ENCODE data around the gene EIF2B2.
"Not testable (repeated sequence)": the region's sequence is repeated elsewhere in the genome, so short reads cannot be mapped to it uniquely, and the experiment has no call there.

Gene EIF2B2

DNA sequence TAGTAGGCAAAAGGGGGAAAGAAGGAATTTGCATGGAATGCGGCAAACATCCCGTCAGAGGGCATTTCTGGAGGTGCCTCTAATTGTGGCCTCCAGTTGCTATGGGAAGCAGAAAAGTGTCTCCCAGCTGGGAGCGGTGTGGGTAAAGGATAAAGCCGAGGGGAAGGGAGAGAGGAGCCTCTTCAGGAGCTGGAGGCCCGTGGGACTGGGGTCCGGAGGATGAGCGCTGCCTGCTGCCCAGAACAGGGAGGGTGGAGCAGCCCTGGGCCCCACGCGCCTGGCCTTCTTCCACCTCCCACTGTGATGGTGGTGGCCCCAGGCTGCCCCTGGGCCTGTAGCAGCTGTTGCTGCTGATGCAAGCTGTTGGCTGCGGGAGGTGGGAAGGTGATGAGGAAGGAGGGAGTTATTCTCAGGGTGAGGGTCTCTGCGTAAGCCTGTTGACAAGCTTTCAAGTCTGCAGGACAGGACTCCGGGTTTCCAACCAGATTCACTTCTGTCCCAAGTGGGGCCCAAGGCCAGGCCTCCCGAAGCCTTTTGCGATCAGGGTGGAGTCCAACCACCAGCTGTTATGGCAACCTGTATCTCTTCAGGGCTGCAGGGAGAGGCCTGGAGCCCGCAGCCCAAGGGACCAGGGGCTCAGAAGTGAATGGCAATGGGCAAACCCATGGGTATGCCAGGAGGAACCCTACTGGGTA is 28.2 kb upstream of the EIF2B2 start:
- DNase-seq = no peak

DNA sequence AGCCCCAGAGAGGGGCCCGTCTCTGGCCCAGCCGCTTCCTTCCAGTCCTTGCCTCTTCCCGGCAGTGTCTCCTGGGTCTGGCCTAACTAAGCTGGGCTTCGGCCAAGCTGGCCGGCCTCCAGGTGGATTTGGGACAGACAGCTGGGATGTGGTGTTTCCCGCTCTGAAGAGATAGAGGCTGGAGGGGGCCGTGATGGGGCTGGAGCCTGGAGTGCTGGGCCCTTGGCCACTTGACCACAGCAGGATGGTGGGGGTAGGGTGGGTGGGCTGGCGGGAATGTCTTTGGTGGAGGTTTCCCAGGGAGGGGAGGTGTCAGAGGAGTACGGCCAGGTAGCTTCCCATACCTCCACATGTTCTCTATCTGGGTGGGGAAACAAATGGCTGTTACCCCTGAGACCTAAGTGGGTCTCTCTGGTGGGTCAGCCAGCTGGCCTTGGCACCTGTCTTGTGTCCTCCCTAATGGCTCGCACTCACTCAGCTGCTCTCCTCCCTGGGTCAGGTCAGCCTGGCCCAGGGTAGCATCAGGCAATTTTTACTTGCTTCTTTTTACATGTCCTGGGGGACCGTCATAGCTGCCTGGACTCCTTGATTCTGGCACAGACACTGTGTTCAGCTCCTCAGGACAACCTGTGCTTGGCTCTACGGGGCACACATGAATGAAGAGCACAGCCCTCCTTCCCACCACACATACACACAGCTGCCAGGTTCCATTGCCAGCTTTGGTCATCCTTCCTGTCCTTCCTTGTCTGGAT is 27.5 kb upstream of the EIF2B2 start:
- DNase-seq = no peak

DNA sequence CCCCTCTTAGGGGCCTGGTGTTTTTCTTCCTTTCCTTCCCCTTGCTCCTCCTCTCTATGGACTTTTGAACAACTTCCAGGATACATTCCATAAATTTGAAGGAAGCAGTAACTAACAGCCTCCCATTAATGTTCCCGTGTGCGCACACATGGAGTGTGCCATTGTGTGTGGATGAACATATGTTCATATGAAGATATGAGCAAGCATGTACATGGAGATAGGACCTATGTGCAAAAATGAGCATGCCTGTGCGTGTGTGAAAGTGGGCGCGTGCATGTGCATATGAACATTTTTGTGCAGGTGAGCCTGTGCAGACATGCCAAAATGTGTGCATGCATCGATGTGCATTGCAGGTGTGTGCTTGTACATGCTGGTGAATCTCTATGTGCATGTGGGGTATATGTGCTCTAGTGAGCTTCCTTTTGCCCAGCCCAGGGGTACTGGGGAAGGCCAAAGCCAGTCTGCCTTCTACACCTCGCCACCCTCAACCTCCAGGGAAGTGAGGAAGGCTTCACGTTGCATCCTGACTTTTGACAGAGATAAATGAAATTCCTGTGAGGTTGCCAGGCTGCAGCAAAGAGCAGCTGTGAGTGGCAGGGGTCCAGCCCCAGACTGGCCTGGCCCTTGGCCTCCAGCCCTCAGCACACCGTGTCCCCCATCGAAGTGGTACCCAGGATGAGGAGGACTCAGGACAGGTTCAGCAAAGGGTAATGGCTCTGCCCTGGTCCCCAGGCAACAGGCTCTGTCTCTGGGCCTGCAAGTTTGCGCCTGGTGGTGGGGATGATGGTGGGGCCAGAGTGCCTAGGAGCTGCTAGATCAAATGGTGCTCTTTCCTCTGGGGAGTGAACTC is 26.2 kb upstream of the EIF2B2 start:
- DNase-seq = no peak

DNA sequence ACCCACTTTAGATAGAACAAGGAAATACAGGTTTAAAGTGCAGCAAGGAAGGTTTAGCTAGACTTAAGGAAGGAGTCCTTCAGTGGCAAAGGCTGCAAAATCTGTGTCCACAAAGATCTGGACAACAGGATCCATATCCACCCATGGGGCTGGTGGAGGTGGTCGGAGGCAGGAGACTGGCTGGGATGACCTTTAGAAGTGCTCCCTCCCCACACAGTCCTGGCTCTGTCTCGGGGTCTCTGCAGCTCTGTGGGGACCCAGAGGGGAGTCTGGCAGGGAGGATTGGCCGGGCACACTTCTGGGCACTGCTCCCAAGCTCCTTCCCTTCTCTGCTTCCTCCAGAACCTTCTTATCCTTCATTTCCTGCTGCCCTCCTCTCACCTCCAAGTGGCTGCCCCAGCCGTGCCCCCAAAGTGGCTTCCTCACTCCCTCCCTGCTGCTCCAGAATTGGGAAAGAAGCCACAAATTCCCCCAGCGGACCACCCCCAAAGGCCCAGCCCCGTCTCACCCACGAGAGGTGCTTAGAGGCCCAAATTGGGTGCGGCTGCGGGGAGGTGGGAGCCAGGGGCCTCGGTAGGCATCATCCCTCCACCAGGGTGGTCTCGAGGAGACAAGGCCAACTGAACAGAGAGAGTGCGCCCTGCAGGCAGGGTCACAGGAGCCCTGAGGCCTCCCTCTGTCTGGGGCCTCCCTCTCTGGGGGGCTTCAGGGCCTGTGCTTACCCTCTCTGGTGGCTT is 25.4 kb upstream of the EIF2B2 start:
- DNase-seq = no peak

DNA sequence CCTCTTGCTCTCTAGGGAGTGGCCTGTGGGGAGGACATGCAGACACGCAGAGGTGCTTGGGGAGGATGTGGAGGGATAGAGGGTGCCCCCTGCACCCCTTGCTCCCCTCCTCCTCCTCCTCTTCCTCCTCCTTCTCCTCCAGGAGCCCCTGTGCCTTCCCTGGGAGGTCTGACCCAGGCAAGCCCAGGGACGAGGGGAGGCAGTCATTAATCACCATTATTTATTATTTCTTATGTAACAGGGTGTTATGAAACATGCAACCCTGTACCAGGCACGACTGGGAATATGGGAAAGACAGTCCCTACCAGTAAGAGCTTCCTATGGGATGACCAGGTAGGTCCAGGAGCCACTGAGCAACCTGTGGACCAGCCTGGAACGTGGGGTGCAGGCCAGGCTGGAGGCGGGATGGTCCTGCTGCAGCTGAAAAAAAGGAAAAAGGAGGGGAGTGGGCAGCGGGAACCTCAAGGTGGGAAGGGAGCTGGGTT is 24.8 kb upstream of the EIF2B2 start:
- DNase-seq = no peak

DNA sequence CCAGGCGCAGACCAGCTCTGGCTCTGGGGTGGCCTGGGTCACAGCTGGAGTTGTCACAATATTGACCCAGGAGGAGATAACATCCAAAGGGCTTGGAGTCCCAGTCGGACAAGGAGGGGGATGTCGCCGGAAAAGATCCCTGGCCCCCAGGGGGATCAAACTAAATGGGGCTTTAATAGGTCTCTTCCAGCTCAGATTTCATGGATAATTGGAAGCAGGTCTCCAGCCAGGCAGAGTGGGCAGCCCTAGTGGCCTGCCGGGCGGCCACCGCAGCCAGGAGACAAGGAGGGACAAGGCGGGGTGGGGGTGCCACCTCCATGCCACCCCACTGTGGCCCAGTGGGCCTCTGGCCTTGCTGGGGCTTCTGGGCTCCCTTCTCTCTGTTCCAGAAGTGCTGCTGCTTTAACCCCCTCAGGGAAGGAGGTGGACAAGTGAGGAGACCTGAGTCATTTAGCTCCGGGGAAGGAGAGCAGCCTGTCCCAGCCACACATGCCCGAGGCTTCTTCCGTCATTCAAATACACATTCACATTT is 24.2 kb upstream of the EIF2B2 start:
- DNase-seq = no peak

DNA sequence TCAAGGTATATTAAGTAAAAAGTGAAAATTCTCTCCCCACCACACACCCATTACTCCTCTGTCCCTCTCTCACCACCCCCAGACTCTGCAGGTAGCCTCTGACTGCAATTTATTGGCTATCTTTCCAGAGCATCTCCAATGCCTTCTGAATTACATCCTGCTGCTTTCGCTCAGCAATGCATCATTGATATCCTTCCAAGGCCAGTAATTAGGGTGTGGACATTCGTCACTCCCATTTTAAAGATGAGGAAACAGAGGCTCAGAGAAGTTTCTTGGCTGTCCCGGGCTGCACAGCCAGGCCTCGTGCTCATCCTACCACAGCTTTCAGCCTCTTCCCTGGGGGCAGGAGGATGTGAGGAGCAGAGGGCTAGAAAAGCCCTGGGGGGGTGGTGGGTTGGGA is 23.7 kb upstream of the EIF2B2 start:
- no peak for DNase-seq

DNA sequence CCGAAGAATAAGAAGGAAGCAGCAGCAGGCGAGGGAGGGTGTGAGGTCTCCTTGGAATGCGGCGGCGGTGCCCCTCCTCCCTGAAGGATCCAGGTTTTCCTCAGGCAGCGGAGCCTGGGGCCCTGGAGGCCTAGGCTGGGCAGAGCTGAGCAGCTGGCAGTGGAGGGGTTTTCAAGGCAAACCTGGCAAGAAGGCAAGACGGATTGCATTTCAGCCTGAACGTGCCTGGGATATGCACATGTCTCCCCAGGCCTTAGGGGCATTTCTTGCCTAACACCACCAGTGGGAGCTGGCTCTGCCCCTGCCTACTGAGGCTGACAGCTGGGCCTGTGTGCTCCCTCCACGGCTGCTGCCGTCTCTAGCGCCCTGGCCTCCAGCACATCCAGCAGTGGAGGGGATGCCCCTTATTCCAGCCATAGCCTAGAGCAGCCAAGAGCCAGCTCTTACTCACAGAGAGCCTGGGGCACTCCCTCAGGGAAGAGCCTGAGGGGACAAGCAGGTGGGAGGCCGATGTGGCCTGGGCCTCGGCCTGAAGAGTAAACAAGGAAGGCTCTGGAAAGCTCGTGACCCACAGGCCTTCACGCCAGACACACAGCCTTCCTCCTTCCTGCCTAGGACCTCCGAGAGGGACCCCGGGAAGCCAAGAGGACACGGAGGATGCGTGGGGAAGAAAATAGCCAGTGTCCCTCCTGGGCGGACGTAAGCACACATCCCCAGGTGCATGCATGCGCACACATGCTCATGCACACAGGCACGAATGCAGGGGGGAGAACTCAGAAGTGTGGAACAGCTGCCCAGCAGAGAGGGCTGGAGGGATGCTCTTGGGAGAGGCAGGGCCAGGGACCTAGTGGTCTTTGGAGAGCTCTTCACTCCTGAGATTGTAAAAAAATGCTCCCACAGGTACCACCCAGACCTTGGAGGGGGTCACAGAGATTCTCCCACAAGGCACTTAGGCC is 23.0 kb upstream of the EIF2B2 start:
- no peak for DNase-seq

DNA sequence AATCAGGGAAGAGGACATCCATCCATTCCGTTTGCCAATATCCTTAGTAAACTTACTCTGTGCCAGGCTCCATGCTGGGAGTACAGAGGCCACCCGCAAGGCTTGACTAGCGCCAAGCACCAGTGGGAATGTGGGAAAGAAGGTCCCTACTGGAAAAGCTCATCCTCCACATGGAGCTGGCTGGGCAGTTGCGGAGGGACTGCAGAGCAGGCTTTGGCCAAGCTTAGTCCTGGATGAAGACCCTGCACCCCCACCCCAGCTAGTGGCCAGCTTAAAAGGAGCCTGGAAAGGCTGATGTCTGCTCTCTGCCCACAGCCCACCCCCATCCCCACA is 22.4 kb upstream of the EIF2B2 start:
- DNase-seq = no peak

DNA sequence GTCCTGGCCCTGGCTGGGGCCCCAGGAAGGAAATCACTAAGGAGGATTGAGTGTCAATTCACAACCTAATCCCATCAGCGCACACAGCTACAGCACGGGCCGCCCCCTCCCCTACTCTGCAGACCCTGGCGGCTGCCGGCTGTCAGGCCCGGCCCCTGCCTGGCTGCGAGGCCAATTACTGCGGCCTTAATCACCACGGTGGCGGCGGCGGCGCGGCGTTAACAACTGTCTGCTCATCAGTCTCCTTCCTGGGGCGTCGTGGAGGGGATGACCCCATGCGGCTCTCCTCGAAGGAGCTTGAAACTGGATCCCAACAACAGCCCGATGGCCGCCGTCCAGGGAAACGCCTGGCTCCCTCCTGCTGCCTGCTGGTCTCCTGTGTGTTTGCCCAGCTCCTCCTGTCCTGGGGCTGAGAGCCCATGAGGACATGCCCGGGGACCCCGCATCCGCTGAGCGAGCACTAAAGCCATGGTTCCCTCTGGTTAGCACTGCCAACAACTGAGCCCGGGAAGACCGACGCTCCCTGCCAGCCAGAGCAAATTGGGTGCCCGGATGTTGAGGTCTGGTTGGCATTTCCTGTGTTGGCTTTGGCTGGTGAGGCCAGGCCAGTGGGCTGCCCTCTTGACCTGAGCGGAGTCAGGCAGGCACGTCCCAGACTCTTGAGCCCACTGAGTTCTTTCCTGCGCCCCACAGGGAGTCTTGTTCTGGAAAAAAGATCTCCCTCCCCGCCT is 21.8 kb upstream of the EIF2B2 start:
- no peak for DNase-seq

DNA sequence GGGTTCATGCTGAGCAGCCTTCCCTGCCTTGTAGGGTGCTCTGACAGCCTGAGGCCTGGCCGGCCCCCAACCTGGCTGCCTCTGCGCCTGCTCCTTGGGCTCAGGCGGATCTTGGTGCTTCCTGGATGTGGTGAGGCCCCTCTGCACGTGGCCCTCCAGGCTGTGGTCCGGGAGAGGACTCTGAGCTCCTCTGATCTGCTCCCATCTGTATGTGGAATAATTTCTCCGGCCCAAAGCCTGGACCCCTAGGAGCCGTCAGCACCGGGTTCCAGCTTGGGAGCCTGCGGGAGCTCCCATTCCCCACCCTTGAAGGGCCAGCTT is 21.3 kb upstream of the EIF2B2 start:
- DNase-seq = no peak

DNA sequence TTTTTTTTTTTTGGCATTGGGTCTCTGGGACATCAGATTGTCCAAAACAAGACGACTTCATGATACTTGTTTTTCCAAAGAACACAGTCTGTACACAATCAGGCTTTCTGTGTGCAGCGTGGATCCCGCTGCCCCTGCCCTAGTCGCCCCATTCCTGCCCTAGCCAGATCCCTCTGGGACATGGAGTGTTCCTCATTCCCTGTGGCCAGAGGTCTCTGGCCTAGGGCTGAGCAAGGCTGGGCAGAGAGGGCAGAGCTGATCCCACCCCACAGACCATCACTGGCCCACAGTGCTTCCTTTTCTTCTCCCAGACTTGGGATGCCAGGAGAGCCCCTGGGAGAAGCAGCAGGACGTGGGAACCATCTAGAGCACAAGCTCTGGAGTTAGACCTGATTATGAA is 20.9 kb upstream of the EIF2B2 start:
- no peak for DNase-seq

DNA sequence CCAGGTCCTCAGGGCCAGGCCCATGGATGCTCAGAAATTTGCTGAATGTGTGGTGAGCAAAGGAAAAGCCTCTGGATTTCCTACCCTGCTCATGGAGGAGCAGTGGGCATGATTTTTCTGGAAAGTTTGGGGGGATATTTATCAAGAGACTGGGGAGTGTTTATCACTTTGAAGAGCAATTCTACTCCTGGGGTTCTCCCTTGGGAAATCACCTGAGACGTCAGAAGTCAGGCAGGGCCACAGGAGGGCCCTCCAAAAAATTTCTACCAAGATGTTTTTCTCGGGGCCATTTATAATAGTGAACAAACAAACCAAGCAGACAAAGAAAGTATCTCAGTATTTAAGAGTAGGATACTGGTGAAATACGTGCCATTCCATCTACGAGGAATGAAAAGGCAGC is 20.1 kb upstream of the EIF2B2 start:
- DNase-seq = no peak

DNA sequence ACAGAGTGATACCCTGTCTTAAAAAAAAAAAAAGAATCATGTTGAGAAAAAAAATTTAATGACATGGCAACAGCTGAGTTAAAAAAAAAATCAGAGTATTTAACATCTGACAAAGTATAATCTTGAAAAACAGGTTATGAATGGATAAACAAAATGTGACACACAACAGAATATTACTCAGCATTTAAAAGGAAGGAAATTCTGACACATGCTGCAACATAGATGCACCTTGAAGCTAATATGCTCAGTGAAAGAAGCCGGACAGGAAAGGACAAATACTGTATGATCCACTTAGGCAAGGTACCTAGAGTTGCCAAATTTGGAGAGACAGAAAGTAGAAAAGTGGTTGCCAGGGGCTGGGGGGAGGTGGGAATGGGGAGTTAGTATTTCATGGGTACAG is 19.4 kb upstream of the EIF2B2 start:
- DNase-seq = no peak

DNA sequence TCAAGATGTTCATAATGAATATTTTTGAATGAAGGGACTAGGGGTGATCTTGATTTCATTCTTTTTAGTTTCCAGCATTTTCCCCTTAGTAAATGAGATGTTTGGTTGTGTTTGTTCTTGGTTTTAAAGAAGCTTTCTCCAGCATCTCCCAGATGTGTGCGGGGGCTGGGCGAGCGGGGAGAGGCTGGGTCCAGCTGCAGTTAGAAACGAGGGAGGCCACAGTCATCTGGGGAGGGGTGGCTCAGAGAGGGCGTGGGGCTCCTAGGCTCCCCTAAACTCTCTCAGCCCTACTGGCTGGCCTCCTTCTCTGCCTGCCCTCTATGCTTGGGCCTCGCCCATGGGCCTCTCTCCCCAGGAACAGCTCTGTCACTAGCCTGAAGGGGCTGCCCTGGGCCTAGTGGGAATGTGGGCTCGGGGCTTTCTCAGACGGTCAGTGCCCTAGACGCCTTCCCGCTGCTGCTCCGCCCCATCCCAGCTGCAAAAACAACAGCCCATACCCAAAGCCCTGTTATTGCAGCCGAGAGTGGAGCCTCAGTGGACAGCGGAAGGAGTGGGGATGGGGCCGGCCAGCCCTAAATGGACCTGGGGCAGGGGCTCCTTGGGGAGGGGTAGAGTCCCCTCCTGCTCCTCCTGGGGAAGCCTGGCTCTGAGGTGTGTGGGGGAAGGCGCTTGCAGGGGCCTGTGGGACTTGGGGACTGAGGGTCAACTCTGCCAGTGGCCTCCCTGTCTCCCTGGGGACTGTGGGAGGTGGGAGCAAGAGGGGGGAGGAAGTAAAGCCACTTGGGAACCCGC is 18.3 kb upstream of the EIF2B2 start:
- DNase-seq = no peak

DNA sequence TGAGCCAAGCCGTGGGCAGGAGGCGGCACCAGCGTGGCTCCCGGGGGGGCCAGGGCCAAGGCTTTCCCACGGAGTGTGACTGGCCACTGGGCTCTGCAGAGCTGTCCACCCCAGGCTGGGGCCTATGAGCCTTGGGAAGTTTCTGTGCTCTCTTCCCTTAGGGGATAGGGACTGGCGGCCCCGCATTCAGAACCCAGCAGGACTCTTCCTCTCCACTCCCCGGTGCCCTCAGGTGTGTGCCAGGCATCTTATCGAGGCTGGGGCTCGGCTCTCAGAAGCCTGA is 17.8 kb upstream of the EIF2B2 start:
- no peak for DNase-seq

DNA sequence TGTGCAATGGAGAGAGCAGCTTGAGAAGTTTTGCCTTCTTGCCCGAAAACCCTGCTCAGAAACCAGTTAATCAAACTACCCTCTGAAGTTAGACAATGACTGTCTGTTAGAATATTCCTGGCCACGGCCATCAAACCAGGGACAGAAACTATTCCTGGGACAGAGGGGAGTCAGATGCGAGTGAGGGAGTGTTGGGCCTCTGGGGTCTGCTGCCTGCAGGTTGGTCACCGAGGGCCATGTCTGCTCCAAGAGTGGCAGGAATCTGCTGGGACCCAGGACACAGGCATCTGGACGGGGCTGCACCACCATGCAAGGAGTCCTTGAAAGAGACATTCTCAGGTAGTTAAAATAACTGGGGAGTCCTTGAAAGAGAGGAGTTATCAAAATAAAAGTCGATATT is 16.9 kb upstream of the EIF2B2 start:
- no peak for DNase-seq

DNA sequence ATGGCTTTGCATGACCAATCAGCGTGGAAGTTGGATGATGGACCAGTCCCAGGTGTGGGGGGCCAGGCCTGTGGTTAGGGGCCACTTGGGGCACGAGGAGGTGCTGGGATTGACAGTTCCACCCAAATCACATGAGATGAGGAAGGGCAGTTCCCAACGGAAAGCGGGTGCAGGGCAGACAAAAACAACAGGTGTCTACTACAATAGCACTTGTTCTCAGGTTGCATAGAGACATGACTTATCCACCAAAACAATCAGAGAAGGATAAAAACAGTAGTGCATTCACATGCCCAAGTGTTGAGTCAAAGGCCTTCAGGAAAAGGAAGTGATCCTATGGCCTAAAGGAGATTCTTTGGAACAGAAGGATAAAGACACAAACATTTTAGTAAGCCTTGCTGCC is 14.6 kb upstream of the EIF2B2 start:
- DNase-seq = no peak

DNA sequence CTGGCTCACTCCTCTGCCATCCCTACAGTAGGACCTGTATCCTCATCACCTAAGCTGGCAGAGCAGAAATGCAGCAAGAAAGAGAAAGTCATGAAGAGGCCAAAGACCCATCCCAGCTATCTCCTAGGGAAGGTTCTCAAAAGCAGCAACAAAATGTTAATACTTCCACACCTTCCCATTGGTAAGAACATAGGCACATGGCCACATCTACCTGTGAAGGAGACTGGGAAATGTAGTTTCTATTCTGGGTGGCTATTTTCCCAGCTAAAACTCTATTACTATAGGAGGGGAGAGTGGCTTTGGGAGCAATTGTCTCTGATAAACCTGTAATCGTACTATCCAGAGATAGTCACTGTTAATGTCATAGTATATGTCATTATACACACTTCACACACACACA is 13.7 kb upstream of the EIF2B2 start:
- no peak for DNase-seq

DNA sequence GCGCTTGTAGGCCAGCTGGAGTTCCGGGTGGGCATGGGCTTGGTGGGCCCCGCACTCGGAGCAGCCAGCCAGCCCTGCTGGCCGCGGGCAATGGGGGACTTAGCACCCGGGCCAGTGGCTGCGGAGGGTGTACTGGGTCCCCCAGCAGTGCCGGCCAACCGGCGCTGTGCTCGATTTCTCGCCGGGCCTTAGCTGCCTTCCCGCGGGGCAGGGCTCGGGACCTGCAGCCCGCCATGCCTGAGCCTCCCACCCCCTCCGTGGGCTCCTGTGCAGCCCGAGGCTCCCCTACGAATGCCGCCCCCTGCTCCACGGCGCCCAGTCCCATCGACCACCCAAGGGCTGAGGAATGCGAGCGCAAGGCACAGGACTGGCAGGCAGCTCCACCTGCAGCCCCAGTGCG is 8.5 kb upstream of the EIF2B2 start:
- DNase-seq = not testable (repeated sequence)

DNA sequence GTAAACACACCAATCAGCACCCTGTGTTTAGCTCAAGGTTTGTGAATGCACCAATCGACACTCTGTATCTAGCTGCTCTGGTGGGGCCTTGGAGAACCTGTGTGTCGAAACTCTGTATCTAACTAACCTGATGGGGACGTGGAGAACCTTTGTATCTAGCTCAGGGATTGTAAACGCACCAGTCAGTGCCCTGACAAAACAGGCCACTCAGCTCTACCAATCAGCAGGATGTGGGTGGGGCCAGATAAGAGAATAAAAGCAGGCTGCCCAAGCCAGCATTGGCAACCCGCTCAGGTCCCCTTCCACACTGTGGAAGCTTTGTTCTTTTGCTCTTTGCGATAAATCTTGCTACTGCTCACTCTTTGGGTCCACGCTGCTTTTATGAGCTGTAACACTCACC is 6.9 kb upstream of the EIF2B2 start:
- DNase-seq = not testable (repeated sequence)
